SK-N-SH (cell line): ENCODE data around the gene FGGY. TPM values are rescaled to one million over a fixed set of nuclear protein-coding genes. Genes with fewer than 3 reads are reported as not detected.

Experiments
- CTCF ChIA-PET: fragments of 300-600, 350-600 bp; formaldehyde crosslinking; extraction: SDS; loops from one replicate; lab custom pipeline; 2021; lab: Yijun Ruan, JAX
- POLR2A ChIA-PET: fragments of 350-600 bp; sonication (Branson Sonifier 250); formaldehyde crosslinking; extraction: SDS; loops from one replicate; lab custom pipeline; 2020; ENCODE audit warnings: antibody characterized with exemption, inconsistent platforms; lab: Yijun Ruan, JAX
- DNase-seq: peaks from one replicate; pipeline ENCODE4 v3.0.0; 2012
- H2AFZ ChIP-seq: fragments of 200-600 bp; sonication (generic); 2 replicates; pipeline ENCODE4 v1.8.1; 2016; ENCODE audit warnings: antibody characterized with exemption, mild to moderate bottlenecking, low read depth
- H3F3A ChIP-seq: fragments of 200-600 bp; sonication (generic); replicated peaks from 2 replicates; pipeline ENCODE3; 2016; ENCODE audit warnings: antibody characterized with exemption, mild to moderate bottlenecking; ENCODE audit not compliant: insufficient read depth
- H3K27ac ChIP-seq, 2 experiments: fragments of 200-500 bp in 1 of 2; fragments of 200-600 bp in 1 of 2; sonication (Bioruptor generic) in 1 of 2; sonication (generic), shearing (Covaris generic) in 1 of 2; 2 replicates each; pipeline versions ENCODE4 v1.5.1 to v1.6.1; 2014 to 2016; ENCODE audit warnings: low read depth in 2 of 2, inconsistent platforms in 1 of 2, low read length in 1 of 2, mild to moderate bottlenecking in 1 of 2, mixed read lengths in 1 of 2
- H3K27me3 ChIP-seq: fragments of 200-600 bp; sonication (generic), shearing (Covaris generic); 2 replicates; pipeline ENCODE4 v1.6.1; 2016; ENCODE audit warnings: mixed run types; ENCODE audit not compliant: insufficient read depth
- H3K36me3 ChIP-seq, 2 experiments: fragments of 200-500 bp in 1 of 2; fragments of 200-600 bp in 1 of 2; sonication (Bioruptor generic) in 1 of 2; sonication (generic) in 1 of 2; replicated peaks in 1 of 2; 2 replicates each; pipeline versions ENCODE3 to v1.5.1; 2014 to 2016; ENCODE audit warnings: low read length in 1 of 2, mild to moderate bottlenecking in 1 of 2; ENCODE audit not compliant: insufficient read depth in 2 of 2, control insufficient read depth in 1 of 2
- H3K4me1 ChIP-seq, 2 experiments: fragments of 200-500 bp in 1 of 2; fragments of 200-600 bp in 1 of 2; sonication (Bioruptor generic) in 1 of 2; sonication (generic), shearing (Covaris generic) in 1 of 2; 2 replicates each; pipeline versions ENCODE4 v1.5.1 to v1.6.1; 2014 to 2016; ENCODE audit warnings: low read depth in 1 of 2, low read length in 1 of 2, mixed run types in 1 of 2; ENCODE audit not compliant: insufficient read depth in 2 of 2, control insufficient read depth in 1 of 2
- H3K4me2 ChIP-seq: fragments of 200-600 bp; sonication (generic), shearing (Covaris generic); 2 replicates; pipeline ENCODE4 v1.6.1; 2017; ENCODE audit warnings: mixed run types
- H3K4me3 ChIP-seq, 2 experiments: fragments of 200-500 bp in 1 of 2; fragments of 200-600 bp in 1 of 2; sonication (Bioruptor generic) in 1 of 2; sonication (generic), shearing (Covaris generic) in 1 of 2; 2 replicates each; pipeline versions ENCODE4 v1.5.1 to v1.8.1; 2014 to 2016; ENCODE audit warnings: low read depth in 2 of 2, inconsistent platforms in 1 of 2, low read length in 1 of 2, mild to moderate bottlenecking in 1 of 2, mixed read lengths in 1 of 2, moderate library complexity in 1 of 2
- H3K79me2 ChIP-seq: fragments of 200-600 bp; sonication (generic); 2 replicates; pipeline ENCODE4 v1.8.1; 2017; ENCODE audit warnings: mild to moderate bottlenecking; ENCODE audit not compliant: insufficient read depth
- H3K9ac ChIP-seq: fragments of 200-600 bp; sonication (generic); 2 replicates; pipeline ENCODE4 v1.6.1; 2017; ENCODE audit warnings: mixed run types
- H3K9me2 ChIP-seq: fragments of 200-600 bp; sonication (generic); 2 replicates; pipeline ENCODE4 v1.6.1; 2017; ENCODE audit warnings: mixed run types
- H3K9me3 ChIP-seq: fragments of 200-600 bp; sonication (generic); 2 replicates; pipeline ENCODE4 v1.6.1; 2017; ENCODE audit warnings: mixed run types, mild to moderate bottlenecking, moderate library complexity
- H4K20me1 ChIP-seq: fragments of 200-600 bp; sonication (generic); 2 replicates; pipeline ENCODE4 v1.6.1; 2017; ENCODE audit warnings: mild to moderate bottlenecking, mixed run types; ENCODE audit not compliant: insufficient read depth
- CTCF ChIP-seq: fragments of 200-600 bp; sonication (generic); IDR thresholded peaks from 2 replicates; pipeline ENCODE4 v1.6.1; 2017; ENCODE audit warnings: antibody characterized with exemption, mild to moderate bottlenecking, moderate library complexity
- ELF1 ChIP-seq: IDR thresholded peaks from 2 replicates; pipeline ENCODE4 v1.4.0; 2012
- EP300 ChIP-seq, 2 experiments: IDR thresholded peaks; 2 replicates each; pipeline versions ENCODE4 v1.4.0 to v1.6.1; 2012; ENCODE audit warnings: borderline replicate concordance in 1 of 2, low read depth in 1 of 2, low read length in 1 of 2
- EZH2phosphoT487 ChIP-seq: fragments of 200-600 bp; sonication (generic); IDR thresholded peaks from 2 replicates; pipeline ENCODE4 v1.6.1; 2017; ENCODE audit warnings: low read depth, mixed run types, mild to moderate bottlenecking, antibody characterized with exemption, moderate library complexity, borderline replicate concordance
- FOSL2 ChIP-seq: IDR thresholded peaks from 2 replicates; pipeline ENCODE4 v1.4.0; 2012; ENCODE audit warnings: low read depth, mild to moderate bottlenecking, moderate library complexity, borderline replicate concordance
- GATA2 ChIP-seq: sonication (generic); formaldehyde crosslinking; IDR thresholded peaks from 2 replicates; pipeline ENCODE4 v1.5.0; 2020; ENCODE audit warnings: mild to moderate bottlenecking, missing genetic modification reagents
- MAX ChIP-seq: IDR thresholded peaks from 2 replicates; pipeline ENCODE4 v1.4.0; 2012; ENCODE audit warnings: low read depth
- MEF2A ChIP-seq: IDR thresholded peaks from 2 replicates; pipeline ENCODE4 v1.4.0; 2012; ENCODE audit warnings: low read depth, borderline replicate concordance
- TAF1 ChIP-seq: IDR thresholded peaks from 2 replicates; pipeline ENCODE4 v1.6.1; 2012; ENCODE audit warnings: low read depth, mild to moderate bottlenecking, low read length, moderate library complexity, borderline replicate concordance
- YY1 ChIP-seq: IDR thresholded peaks from 2 replicates; pipeline ENCODE4 v1.4.0; 2012; ENCODE audit warnings: low read depth, mild to moderate bottlenecking
- ZBTB33 ChIP-seq: IDR thresholded peaks from 2 replicates; pipeline ENCODE4 v1.4.0; 2012; ENCODE audit warnings: low read depth, borderline replicate concordance
- WGBS: methylation state at CpG from one replicate; pipeline ENCODE4 v1.1.6; 2017; ENCODE audit warnings: low lambda C conversion rate; 5-methylcytosine and 5-hydroxymethylcytosine counted together
- polyA plus RNA-seq, 3 experiments: library from polyadenylated mRNA; depleted of rRNA; stranded (reverse); fragments of >200 nt; gene quantifications; 2 replicates each; pipeline ENCODE4 v1.2.3, GENCODE V29; 2012

FGGY gene
- polyA plus RNA-seq, 1 of the 3 experiments (the other 2 are of a cell fraction), result 10.3 TPM

- peaks cover 20% of the 10 kb centered on the region for H3F3A ChIP-seq
- no peak overlapping the region for H3K9ac ChIP-seq
- ChIA-PET CTCF (interaction anchor here (0.8 kb wide), 1 partner anchor 56 kb away, joined by 6 read pairs; no protein-coding TSS in a partner anchor), POLR2A (no interaction called here)
- H3K79me2 ChIP-seq, result no peaks in the 10 kb centered on the region
- no peak overlapping the region for H3K4me2 ChIP-seq
- DNase-seq, result no peak
- H4K20me1 ChIP-seq, result no peaks in the 10 kb centered on the region
- H3K36me3 ChIP-seq, result no peaks in the 10 kb centered on the region
- H3K4me3 ChIP-seq, result no peak overlapping the region
- H2AFZ ChIP-seq, result no peak overlapping the region
- H3K27ac ChIP-seq, result peak overlapping the region; percentile 6 to 71; a peak in 3 of 4 replicates
- no peaks in the 10 kb centered on the region for H3K9me3 ChIP-seq
- no peaks in the 10 kb centered on the region for H3K27me3 ChIP-seq
- 88% methylated on average over 6 of the region's 6 CpGs for WGBS
- peaks cover 4 to 39% of the 10 kb centered on the region in 2 experiments for H3K4me1 ChIP-seq
- H3K9me2 ChIP-seq, result no peaks in the 10 kb centered on the region
- TF ChIP-seq TAF1 (no peak), ELF1 (no peak), MAX (no peak), FOSL2 (no peak), MEF2A (no peak), CTCF (no peak), ZBTB33 (no peak), EP300 (IDR thresholded peaks at IDR 0.05; ENCODE audit: borderline replicate concordance in 1 of 2, low read depth in 1 of 2, low read length in 1 of 2) (no peak; a peak in 1 of 4 replicates), GATA2 (CRISPR knock-in tag) (no peak)
Measured at GRCh38 chr1:59703918-59704378, 407.1 kb downstream of the FGGY start.

- Histone ChIP-seq H3K9ac (no peak overlapping the region), H4K20me1 (no peaks in the 10 kb centered on the region), H3K4me2 (peak overlapping the region; percentile 3; the same call in 1 of the 2 replicates), H3K4me1 (peaks cover 2 to 37% of the 10 kb centered on the region in 2 experiments), H3K9me2 (no peaks in the 10 kb centered on the region), H3K4me3 (no peak overlapping the region), H3K27me3 (no peaks in the 10 kb centered on the region), H3K36me3 (no peaks in the 10 kb centered on the region), H2AFZ (no peak overlapping the region), H3K79me2 (no peaks in the 10 kb centered on the region), H3K27ac (peak overlapping the region in 1 of 2 experiments; percentile 35; a peak in 1 of 4 replicates), H3F3A (peaks cover 20% of the 10 kb centered on the region), H3K9me3 (no peaks in the 10 kb centered on the region)
- 86% methylated on average over 2 of the region's 2 CpGs for WGBS
- DNase-seq, result no peak
- ChIA-PET CTCF (interaction anchor here (3.5 kb wide), 1 partner anchor 55 kb away, joined by 17 read pairs; no protein-coding TSS in a partner anchor), POLR2A (no interaction called here)
- TF ChIP-seq EZH2phosphoT487 (no peak), MAX (no peak), FOSL2 (no peak), YY1 (no peak)
Measured at GRCh38 chr1:59704716-59705115, 407.8 kb downstream of the FGGY start.
